Choroid plexus epithelial cell (primary cell): ENCODE measurements around the gene PRR5.
"Not testable (repeated sequence)": the region's sequence is repeated elsewhere in the genome, so short reads cannot be mapped to it uniquely, and the experiment has no call there.

ENCODE experiments used
- DNase-seq: peaks from one replicate; pipeline ENCODE4 v3.0.0-alpha.2; 2010; ENCODE audit warnings: low read depth
- H3K4me3 ChIP-seq: 2 replicates; pipeline ENCODE4 v1.5.1; 2011; ENCODE audit warnings: low read depth, mild to moderate bottlenecking, control low read depth, low read length, moderate library complexity
- CTCF ChIP-seq: conservative IDR thresholded peaks from 2 replicates; pipeline ENCODE4 v1.5.1; 2011; ENCODE audit warnings: low read depth, mild to moderate bottlenecking, control low read depth, inconsistent platforms, low read length, moderate library complexity

PRR5 gene, protein sequence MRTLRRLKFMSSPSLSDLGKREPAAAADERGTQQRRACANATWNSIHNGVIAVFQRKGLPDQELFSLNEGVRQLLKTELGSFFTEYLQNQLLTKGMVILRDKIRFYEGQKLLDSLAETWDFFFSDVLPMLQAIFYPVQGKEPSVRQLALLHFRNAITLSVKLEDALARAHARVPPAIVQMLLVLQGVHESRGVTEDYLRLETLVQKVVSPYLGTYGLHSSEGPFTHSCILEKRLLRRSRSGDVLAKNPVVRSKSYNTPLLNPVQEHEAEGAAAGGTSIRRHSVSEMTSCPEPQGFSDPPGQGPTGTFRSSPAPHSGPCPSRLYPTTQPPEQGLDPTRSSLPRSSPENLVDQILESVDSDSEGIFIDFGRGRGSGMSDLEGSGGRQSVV

GRCh38 chr22:44701824-44702478, at the start of gene PRR5:
Gene PRR5 (plus strand): TSS chr22:44702204. CDS start chr22:44702475, 271 bp downstream.
- peak within 1 kb of the TSS; percentile 63 for H3K4me3 ChIP-seq
- TF ChIP-seq CTCF = no peak
- peak; percentile 88 for DNase-seq

GRCh38 chr22:44652866-44653265, 49.1 kb upstream of the PRR5 start:
- not testable (repeated sequence) for H3K4me3 ChIP-seq, DNase-seq

DNA sequence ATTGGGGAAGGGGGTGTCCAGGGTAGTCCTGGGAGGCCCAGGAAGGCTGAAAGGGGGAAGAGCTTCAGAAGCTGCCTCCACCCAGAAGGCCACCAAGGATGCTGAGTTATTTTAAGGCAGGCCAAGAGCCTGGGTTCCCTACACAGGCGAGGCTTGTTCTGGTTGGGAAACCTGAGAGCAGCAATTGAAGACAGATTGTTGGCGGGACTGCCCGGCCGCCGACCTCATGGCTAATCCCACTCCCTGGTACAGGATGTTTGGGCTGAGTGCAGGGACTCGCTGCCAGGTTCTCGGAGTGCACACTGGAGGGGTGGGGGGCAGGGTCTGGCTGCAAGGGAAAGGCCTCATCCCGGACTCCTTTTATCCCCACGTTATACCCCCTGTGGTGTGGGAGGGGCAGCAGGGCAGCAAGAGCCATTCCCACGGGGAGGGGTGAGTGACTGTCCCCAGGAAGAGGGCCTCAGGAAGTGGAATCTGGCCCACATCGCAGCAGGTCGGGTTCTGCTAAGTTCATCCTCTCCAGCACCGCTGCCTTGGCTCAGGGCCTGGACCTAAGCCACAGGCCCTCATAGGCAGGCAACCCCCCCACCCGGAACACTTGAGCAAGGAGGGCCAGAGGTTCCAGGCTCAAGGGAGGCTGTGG, 43.6 kb upstream of the PRR5 start:
- peak; percentile 90 for DNase-seq
- no peak overlapping the region for H3K4me3 ChIP-seq
- TF ChIP-seq CTCF = no peak

DNA sequence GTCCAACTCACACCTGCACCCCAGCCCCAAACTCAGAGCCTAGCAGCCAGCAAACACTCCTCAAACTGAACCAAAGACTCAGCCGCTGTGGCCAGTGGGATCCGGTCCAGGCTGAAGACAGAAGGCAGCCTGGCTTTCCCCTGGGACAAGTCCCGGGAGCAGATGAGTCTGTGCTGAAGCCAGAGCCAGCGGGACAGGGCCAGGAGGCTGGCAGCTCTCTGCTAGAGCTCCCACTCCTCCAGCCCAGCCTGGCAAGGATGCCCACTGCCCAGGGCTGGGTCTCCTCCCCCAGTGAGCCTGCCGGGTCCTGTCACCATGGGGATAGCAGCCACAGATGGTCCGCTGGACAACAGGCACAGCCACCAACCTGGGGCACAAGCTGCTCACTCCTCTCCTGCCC, 42.9 kb upstream of the PRR5 start:
- DNase-seq = peak; percentile 25
- H3K4me3 ChIP-seq = no peak overlapping the region
- TF ChIP-seq CTCF = no peak

DNA sequence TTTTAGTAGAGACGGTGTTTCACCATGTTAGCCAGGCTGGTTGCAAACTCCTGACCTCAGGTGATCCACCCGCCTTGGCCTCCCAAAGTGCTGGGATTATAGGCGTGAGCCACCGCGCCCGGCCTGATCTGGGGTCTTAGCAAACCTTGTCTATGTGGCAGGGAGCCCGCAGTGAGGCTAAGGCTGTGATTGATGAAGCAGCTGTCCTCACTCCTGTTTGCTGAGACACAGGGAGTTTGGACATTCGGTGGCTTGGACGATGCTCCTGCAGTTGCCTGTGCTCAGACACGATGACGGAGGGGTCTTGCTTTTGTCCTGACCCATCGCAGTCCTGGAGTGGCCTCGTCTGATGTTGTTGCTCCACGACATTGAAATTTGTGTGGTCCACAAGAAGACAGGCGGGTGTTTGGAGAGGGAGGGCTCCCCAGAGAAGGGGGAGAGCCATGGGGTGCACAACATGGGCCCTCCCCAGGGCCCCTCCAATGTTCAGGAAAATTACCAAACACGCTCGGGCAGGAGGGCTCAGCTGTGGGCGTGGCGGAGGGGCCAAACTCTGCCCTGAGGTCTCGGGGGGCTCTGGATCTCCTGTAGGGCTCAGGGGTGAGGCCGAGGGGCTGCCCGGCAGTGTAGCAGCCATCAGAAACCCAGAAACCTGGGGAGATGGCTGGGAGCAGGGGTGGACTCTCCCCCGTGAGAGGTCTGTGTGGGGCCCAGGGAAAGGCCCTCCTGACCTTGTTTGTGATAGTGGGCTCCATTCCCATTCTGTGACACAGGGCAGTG, 41.8 kb upstream of the PRR5 start:
- no peak for TF ChIP-seq CTCF
- no peak for DNase-seq
- no peak overlapping the region for H3K4me3 ChIP-seq

DNA sequence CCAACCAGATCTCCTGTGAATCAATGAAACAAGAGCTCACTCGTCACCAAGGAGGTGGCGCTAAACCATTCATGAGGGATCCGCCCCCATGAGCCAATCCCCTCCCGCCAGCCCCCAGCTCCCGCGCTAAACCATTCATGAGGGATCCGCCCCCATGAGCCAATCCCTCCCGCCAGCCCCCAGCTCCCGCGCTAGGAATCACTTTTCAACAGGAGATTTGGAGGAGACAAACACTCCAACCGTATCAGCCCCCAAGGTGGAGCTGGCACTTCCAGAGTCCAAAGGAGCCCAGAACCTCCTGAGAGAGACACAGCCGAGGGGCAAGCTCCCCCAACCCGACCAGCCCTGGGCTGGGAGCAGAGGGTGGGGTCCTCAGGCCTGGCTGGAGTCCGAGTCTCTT, 40.9 kb upstream of the PRR5 start:
- no peak for DNase-seq
- TF ChIP-seq CTCF = no peak
- no peak overlapping the region for H3K4me3 ChIP-seq
